ENCODE data around the gene PLXND1.

Gene PLXND1

DNA sequence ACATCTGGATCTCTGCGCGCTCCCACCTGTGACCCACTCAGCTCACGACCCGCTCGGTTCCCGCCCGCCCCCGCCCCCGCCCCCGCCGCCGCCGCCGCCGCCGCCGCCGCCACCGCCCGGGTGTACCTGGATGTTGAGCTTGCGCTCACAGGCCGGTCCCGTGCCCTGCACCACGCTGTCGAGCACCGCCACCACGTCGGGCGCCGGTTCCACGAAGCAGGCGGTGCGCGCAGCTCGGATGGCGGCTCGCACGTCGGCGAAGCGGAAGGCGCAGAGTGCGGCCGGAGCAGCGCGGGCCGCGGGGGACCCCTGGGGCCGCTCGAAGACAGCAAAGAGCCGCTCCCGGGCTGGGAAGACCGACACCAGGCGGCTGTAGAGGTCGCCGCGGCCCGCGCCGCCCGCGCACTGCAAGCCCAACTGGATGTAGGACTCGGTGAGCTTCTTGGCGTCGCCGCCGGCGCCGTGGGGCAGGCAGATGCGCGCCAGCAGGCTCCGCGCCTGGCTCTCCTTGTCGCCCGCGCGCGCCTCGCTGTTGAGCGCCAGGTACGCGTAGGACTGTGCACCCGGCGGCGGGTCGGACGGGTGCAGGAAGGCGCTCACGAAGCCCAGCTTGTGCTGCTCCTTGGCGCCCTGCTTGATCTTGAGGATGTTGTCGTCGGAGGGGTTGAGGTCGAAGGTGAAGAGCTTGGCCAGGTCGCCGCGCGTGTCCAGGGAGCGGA is 1.1 kb downstream of the PLXND1 start:
- no peak for DNase-seq (ENCODE audit: low read depth)
- H3K4me3 ChIP-seq (ENCODE audit: low read depth, low read length), result peak overlapping the region; percentile 68

DNA sequence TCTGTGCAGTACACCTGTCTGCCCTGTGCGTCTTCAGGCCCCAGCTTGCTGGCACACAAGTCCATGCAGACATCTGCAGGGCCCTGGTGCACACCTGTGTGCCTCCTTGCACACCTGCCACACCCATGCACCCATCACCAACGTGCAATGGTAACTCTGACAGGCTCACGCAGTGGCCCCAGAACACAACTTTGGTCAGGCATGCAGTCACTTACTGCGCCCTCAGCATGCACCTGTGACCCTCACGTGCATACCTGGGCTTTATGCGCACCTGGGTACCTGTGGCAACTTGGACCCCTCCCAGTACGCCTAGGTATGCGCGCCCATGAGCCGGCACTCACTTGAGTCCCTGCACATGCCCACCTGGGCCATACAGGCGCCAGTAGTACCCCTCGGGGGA is 1.7 kb downstream of the PLXND1 start:
- DNase-seq (ENCODE audit: low read depth), result no peak
- peak overlapping the region; percentile 68 for H3K4me3 ChIP-seq (ENCODE audit: low read depth, low read length)

DNA sequence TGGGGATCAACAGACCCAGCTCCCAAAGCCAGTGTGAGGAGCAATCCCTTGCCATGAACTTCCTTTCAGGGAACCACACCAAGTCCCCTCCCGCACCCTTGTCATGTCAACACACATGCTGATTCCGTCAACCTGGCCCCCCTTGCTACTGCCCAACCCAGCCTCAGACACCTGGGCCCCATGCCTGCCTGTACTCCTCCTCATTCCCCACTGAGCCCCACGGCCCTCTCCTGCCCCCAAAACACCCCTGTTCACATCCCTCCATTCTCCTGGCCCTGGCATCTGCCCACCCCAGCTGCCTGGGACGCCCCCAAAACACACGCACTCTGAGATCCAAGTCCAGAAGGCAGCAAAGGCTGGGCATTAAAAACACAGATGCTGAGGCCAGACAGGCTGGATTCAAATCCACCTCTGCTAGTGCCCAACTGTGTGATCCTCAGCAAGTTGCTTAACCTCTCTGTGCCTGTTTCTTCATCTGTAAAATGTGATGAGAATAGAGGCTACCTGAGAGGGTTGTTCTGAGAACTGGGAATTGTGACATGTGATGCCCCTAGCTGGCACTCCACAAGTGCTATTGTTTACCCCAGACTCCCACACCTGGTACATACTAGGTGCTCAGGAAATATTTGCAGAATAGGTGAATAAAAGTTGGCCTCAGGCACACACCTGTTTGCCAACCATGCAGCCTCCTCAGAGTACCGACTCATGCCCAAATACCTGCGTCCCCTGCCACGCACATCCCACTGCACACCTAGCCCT is 2.3 kb downstream of the PLXND1 start:
- H3K4me3 ChIP-seq (ENCODE audit: low read depth, low read length), result peak overlapping the region; percentile 68
- DNase-seq (ENCODE audit: low read depth), result no peak

DNA sequence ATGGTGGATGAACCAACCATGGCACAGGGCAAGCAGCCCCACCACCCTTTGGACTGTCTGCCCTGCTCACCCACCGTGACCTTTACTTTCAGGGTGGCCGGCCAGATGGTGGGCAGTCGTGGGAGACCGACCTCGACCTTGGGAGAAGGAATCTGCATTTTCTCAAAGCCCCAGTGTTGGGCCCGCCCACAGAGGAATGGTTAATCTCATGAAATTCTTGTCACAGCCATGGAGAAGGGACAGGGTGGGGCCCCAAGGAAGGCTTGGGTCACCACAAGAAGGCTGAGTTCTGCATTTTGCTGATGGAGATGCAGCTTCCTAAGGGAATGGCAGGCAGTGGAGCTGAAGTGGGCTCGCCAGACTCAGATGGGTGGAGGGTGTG is 2.9 kb downstream of the PLXND1 start:
- DNase-seq (ENCODE audit: low read depth), result no peak
- peak overlapping the region; percentile 68 for H3K4me3 ChIP-seq (ENCODE audit: low read depth, low read length)

DNA sequence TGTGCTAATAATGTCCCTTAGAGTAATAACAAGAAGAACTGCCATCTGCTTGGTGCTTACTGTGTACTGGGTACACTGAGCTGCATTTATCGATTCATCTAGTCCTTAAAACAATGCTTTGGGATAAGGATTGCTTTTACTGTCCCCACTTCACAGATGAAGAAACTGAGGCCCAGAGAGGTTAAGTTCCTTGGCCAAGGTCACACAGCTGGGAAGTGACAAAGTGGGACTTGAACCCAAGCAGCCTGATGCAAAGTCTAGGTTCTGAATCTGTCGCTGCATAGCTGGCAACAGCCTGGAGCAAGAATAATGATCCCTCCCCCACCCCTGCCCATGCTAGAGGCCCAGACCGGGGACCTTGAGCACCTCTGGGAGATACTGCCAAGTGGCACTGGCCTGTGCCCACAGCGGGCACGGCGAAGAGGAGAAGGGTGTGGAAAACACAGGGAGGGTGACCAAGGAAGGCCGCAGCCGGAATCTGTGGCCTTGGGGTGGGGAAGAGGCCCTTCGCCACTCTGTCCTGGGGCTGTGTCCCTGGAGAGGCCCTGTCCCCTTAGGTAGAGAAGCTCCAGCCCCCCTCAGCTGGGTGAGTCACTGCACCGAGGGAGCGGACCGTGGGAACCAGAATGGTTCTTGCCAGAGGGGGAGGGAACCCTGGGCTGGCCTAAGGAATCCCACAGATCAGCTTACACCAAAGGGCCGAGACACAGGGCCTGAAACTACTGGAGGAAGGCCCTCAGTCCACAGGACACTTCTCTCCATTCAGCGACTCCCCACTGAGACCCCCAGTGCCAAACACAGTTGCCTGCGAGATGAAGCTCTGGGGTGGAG is 3.5 kb downstream of the PLXND1 start:
- peak; percentile 87 for DNase-seq (ENCODE audit: low read depth)
- H3K4me3 ChIP-seq (ENCODE audit: low read depth, low read length), result peak overlapping the region; percentile 68

DNA sequence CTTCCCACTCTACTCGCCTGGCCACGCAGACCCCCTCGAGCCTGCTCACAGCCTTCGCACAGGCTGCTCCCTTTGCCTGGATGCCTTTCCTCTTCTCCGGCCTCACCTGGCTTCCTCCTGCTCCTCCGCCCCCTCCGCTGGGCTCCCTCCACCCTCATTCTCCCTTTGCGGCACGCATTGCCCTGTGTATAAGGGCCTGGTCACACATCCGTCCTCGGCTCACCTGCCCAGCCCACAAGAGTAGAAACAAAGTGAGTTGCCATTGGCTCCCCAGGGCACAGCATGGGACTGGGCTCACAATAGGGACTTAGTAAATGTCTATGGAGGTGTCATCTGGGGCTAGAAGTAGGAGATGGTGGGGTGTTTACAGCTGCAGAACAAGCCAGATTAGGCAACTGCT is 4.2 kb downstream of the PLXND1 start:
- H3K4me3 ChIP-seq (ENCODE audit: low read depth, low read length), result no peak overlapping the region
- DNase-seq (ENCODE audit: low read depth), result no peak

DNA sequence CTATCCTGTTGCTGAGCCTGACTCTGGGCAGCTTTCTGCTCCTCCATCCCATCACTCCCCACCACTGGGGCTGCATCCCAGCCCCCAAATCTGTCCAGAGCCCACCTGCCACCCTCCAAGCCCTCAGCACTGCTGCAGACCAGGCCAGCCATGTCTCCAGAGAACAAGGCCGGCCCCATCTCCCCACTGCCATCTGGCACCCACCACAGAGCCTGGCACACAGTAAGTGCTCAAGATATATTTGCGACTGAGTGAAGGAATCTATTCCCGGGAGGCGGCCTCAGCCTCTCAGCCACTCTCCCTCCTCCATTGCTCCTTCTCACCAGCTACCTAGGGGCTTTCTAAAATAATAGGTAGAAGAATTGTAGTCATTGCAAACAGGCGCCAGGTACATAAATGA is 4.8 kb downstream of the PLXND1 start:
- H3K4me3 ChIP-seq (ENCODE audit: low read depth, low read length), result no peak overlapping the region

DNA sequence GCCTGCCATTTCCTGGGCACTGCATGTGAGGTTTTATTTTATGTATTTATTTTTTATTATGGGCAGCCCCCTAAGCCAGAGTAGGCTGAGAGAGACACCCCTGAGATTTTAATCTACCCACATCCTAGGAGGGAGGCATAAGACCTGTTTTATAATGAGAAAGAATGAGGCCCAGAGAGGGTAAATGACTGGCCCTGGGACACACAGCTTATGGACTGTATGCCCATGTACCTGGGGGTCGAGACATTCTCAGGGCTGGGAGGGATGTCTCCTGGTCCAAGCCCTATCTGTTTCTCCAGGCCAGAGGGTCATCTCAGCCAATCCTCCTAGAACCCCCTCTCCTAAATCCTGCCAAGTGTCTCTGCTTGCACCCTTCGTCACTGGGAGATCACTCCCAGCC is 6.1 kb downstream of the PLXND1 start:
- DNase-seq (ENCODE audit: low read depth), result no peak
- H3K4me3 ChIP-seq (ENCODE audit: low read depth, low read length), result no peak overlapping the region

More for the DNA sequence above, 4.8 kb downstream of the PLXND1 start:
- no peak for DNase-seq (ENCODE audit: low read depth)

DNA sequence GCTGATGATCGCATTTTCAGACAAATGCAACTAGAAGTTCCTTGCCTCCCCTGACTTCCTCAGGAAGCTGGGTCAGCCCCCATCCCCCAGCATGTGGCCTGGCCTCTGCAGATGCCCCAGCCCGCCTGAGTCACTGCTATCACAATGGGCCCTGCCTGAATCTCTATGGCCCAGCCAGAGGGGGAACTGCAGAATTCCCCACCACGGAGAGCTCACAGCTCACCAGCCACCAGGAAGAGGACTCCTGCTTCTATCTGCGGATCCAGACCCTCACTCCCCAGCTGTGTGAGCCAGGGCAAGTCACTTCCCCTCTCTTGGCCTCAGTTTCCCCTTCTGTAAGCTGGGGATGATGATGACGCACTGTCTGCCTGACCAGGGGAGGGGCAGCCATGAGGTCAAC is 6.9 kb downstream of the PLXND1 start:
- DNase-seq (ENCODE audit: low read depth), result no peak
- no peak overlapping the region for H3K4me3 ChIP-seq (ENCODE audit: low read depth, low read length)

DNA sequence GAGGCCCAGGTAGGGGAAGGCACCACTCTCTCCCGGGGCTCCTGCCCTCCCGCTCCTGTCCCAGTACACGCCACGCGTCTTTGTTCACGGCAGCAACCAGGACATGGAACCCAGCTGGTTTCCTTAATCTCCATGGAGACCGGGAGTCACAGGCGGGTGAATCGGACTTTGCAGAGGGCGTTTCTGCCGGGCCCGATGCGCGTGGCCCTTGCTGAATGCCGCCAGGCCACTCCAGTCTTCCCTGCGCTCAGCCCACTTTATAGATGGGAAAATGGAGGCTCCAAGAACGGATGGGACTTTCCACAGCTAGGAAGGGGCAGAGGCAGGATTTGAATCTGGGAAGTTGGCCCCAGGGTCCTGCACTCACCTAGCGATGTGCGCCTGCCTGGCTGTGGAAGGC is 7.4 kb downstream of the PLXND1 start:
- no peak overlapping the region for H3K4me3 ChIP-seq (ENCODE audit: low read depth, low read length)
- DNase-seq (ENCODE audit: low read depth), result no peak

DNA sequence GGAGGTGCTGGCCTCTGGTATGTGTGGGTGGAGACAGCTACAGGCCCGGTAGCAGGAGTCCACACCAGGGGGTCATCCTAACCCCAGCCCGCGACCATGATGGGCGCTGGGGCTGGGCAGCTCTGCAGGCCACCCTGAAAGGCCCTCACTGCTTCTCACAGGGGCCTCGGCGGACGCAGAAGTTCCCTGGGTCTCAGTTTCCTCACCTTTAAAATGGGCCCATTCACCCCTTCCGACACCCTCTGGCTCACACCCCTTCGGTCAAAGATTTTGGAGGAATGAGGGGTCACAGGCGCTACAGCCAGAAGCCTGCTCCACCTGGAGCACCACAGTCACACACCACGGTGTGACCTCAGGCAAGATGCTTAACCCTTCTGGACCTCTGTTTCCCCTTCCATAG is 8.0 kb downstream of the PLXND1 start:
- H3K4me3 ChIP-seq (ENCODE audit: low read depth, low read length), result no peak overlapping the region
- DNase-seq (ENCODE audit: low read depth), result no peak

DNA sequence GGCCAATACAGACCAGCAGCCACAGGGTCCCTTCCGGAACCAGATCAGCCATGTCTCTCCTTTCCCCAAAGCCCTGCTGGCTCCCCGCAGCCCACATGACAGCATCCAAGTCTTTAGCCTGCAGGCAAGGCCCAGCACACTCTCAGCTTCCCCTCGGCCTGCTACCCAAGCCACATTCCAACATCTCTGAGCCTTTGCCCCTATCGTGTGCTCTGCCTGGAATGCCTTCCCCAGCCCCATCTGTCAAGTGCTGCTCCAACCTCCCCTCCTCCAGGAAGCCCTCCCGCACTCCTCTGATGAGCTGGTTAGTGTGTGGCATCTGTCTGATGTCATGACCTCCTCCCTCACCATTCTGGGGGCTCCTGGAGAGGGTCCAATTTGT is 8.5 kb downstream of the PLXND1 start:
- no peak overlapping the region for H3K4me3 ChIP-seq (ENCODE audit: low read depth, low read length)
- DNase-seq (ENCODE audit: low read depth), result no peak

DNA sequence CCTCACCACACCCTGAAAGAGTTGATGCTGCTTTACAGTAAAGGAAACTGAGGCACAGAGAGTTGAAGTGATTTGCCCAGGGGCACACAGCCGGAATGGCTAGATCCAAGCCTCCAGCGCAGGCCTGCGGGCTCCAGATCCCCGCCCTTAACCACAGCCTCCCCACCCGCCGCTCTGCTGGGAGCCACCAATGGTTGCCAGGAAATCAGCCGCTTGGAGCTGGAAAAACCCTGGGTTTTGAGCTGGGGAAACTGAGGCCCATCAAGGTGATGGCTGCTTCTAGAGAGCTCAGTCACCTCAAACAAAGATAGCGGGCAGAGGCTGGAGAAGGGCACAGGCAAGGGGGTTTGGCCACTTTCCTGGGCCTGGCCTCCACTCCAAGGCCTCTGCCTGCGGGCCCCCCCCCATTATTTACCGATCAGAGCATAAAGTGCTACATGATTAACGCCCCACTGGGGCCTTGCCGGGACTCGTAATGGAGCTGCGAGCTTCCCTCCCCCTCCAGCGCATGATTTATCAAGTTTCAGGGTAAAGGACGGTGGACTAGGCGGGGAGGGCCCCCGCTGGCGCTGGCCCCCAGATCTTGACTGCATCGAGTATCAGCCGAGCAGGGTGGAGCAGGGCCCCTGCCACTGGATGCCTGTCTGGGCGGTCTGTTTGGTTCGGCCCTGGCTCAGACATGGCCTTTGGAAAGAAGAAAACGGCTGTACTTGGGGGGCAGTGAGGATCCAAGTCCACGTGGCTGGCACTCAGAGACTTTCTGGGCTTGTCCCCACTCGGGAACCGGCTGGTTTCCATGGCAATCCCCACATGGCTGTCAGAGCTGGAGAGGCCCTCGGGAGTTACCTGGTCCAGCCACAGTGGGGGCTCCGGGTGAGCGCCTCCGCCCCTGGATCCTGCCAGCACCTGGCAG is 9.1 kb downstream of the PLXND1 start:
- H3K4me3 ChIP-seq (ENCODE audit: low read depth, low read length), result no peak overlapping the region
- no peak for DNase-seq (ENCODE audit: low read depth)

DNA sequence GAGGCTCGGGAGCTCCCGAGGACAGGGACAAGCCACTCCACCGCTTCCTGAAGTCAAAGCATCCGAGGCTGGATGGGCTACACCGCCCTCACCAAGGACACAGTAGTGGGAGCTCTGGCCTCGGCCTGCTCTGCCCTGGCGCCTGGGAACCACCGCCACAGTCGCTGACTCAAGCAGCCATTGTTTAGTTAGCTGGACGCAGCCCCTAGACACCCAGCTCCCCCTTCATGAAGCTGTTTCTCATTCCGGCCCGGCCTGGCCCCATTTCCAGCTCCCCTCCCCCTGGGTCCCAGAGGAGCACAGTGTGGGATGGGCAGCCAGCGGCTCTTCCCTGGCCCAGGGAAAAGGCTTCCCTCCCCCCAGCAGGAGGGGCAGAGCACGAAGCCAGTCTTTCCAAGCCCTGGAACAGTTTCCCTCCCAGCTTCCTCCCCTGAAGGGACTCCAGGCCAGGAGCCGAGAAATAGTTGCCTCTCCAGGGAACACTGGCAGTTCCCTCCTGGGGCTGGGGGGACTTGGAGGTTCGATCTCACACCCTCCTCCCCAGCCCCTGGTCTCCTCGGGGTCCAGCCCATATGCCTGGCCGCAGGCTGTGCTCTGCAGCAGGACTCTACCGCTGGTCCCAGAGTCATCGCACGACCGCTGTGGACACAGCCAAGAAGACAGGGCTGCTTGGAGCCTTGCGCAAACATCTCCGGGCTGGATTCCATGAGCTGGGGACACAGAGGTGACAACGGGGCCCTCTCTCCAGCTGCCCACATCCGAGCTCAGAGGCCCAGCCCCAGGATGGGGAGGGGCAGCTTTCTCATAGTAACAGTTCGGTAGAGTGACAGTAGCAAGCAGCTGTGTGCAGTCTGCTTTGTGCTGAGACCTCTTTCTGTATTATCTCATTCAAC is 10.0 kb downstream of the PLXND1 start:
- peak overlapping the region; percentile 5 for H3K4me3 ChIP-seq (ENCODE audit: low read depth, low read length)
- DNase-seq (ENCODE audit: low read depth), result peak; percentile 89

DNA sequence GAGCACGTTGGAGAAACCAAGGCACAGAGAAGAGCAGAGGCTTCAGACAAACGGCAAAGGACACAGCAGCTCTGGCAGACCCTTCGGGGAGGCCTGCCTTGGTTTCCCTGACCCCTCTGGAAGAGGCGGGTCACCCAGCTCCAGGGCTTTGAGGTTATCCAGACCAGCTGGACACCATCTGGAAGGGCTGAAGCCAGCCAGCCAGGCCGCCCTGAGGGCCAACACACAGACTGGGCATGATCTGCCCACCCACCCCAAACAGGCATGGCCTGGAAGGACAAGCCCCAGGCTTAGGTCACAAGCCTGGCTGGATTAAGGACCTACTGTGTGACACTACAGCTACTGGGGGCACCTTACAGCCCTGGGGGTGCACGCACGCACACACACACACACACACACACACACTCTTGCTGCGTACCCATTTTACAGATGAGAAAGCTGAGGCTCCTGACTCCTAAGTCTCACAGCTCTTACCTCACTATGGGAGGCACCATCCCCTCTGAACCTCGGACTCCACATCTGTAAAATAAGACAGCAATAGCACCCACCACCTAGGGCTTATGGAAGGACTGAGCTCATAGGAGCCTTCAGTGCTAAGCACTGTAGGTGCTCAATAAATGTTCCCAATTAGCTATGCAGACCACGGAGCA is 10.8 kb downstream of the PLXND1 start:
- no peak for DNase-seq (ENCODE audit: low read depth)
- H3K4me3 ChIP-seq (ENCODE audit: low read depth, low read length), result no peak overlapping the region

DNA sequence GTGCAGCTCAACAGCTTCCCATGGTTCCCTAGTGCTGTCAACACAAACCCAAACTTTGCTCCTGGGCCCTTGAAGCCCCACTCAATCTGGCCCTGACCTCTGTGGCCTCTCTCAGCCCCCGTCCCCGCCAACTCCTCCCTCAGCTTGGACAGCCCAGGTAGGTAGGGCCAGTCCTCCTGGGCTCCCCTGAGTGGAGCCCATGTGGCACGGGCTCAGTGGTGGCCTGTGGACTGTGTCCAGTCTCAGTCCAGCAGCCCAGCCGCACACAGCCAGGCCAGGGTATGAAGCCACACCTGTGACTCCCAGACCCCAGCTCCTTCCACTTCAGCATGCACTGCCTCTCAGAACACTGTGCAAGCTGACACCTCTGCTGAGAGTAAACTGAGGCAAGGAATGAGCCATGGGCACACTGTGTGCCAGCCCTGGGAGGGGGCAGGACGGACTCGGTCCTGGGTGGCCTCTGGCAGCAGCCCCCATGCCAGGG is 11.5 kb downstream of the PLXND1 start:
- H3K4me3 ChIP-seq (ENCODE audit: low read depth, low read length), result no peak overlapping the region

DNA sequence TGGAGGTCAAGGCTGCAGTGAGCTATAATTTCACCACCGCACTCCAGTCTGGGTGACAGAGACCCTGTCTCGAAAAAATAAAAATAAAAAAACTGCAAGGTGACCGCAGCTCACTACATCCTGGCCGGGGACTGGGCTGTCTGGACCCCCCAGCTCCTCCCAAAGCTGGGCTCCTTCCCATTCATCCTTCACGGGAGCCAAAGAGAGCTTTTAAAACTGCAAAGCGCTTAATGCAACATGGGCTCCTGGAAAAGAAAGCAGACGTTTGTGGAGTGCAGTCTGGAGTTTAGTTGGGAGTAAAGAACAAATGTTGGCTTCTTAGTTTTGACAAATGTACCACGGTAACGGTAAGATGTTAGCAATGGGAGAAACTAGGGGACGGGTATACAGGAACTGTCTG is 12.1 kb downstream of the PLXND1 start:
- H3K4me3 ChIP-seq (ENCODE audit: low read depth, low read length), result no peak overlapping the region
- no peak for DNase-seq (ENCODE audit: low read depth)

More for the DNA sequence above, 11.5 kb downstream of the PLXND1 start:
- DNase-seq (ENCODE audit: low read depth), result no peak

Data from skeletal muscle cell (primary cell).